Measurements from ENCODE around the gene CDC42BPA. TPM values are rescaled to one million over a fixed set of nuclear protein-coding genes. Genes with fewer than 3 reads are reported as not detected.

CDC42BPA gene
- total and polyA plus RNA-seq, 2 of the 13 experiments (the other 11 are each of a cell fraction or from before 2014, with no cell fraction given), result 6.5 to 16.0 TPM

GRCh38 chr1:227318016-227318852, at the start of gene CDC42BPA (continued):
- TF ChIP-seq MLX (CRISPR knock-in tag; IDR thresholded peaks at IDR 0.05) (no peak), CEBPG (CRISPR knock-in tag; IDR thresholded peaks at IDR 0.05) (no peak), TFDP1 (CRISPR knock-in tag; IDR thresholded peaks at IDR 0.05; ENCODE audit: borderline replicate concordance) (peak; percentile 54; the same call in 1 of the 2 replicates), ZBTB34 (CRISPR knock-in tag; IDR thresholded peaks at IDR 0.05) (no peak), ARID4A (CRISPR knock-in tag; IDR thresholded peaks at IDR 0.05; ENCODE audit: borderline replicate concordance) (0 out of 2 replicates have a peak, but pooled peaks have one; percentile 5), ZNF263 (CRISPR knock-in tag; IDR thresholded peaks at IDR 0.05) (0 out of 2 replicates have a peak, but pooled peaks have one; percentile 14), KMT2B (CRISPR knock-in tag; IDR thresholded peaks at IDR 0.05) (peak; percentile 39; the same call in 1 of the 2 replicates), ZSCAN12 (CRISPR knock-in tag; IDR thresholded peaks at IDR 0.05) (no peak), ZNF292 (CRISPR knock-in tag; IDR thresholded peaks at IDR 0.05; ENCODE audit: borderline replicate concordance, low read depth) (no peak), MAF1 (CRISPR knock-in tag; IDR thresholded peaks at IDR 0.05; ENCODE audit: borderline replicate concordance) (no peak), TOPORS (CRISPR knock-in tag; IDR thresholded peaks at IDR 0.05) (peak; percentile 48; the same call in 1 of the 2 replicates), SETDB1 (CRISPR knock-in tag; IDR thresholded peaks at IDR 0.05; ENCODE audit: borderline replicate concordance) (no peak), FOXK2 (IDR thresholded peaks at IDR 0.05) (no peak), HNF4G (IDR thresholded peaks at IDR 0.05; ENCODE audit: borderline replicate concordance, low read depth, low read length) (no peak), HNF4G (CRISPR knock-in tag; IDR thresholded peaks at IDR 0.05; ENCODE audit: borderline replicate concordance, low read depth) (no peak), ZNF841 (CRISPR knock-in tag; IDR thresholded peaks at IDR 0.05; ENCODE audit: borderline replicate concordance) (no peak; the same call in 1 of the 2 replicates), ZNF18 (CRISPR knock-in tag; IDR thresholded peaks at IDR 0.05; ENCODE audit: insufficient replicate concordance) (no peak)
